CD4-positive, alpha-beta T cell treated with Interleukin-15 for 1 hour (primary cell): ENCODE measurements around the gene PDYN.
A peak's percentile ranks its signal among the peaks of the same experiment; 100 is the strongest.
"Not testable (repeated sequence)": the region's sequence is repeated elsewhere in the genome, so short reads cannot be mapped to it uniquely, and the experiment has no call there.

ENCODE experiments used
- DNase-seq: peaks from one replicate; pipeline ENCODE4 v3.0.0-alpha.2; 2020

The PDYN gene

DNA sequence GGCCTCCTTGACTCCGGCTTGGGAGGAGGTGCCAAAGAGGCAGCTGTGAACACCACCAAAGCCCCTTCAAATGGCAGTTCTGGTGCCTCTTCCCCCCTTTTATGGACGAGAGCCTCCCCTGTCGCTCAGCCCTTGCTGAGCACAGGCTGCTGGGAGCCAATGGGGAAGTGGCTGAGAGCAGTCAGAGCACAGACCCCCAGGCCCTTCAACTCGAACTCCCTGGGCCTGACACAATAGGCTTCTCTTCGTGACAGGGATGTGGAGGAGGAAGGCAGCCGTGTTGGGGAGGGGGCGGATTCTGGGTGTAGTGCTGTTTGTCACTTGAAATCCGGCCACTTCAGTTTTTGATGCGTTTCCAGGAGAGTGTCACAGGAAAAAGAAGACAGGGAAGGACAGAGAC is at the start of gene PDYN:
TSS of gene PDYN (minus strand) at position 73 of the 400 bp plus-strand sequence. CDS start 10,974 bp downstream, outside the sequence.
- DNase-seq, result no peak

DNA sequence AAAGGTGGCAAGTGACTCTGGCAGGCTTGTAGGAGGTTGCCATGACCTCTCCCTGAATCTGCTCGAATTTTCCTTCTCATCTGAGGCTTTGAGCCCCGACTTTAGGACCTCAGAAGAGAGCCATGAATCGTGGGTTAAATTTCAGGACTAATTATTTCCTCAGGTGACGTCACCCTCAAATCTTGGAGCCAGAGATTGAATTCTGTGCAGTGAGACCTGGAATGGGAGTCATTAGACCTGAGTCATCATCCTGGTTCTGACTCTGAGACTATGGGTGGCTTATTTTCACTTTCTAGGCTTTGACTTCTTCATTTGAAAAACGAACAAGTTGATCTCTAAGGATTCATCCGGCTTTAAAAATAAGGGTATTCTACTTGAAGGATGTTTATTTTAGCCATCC is 48.5 kb upstream of the PDYN start:
- no peak for DNase-seq

DNA sequence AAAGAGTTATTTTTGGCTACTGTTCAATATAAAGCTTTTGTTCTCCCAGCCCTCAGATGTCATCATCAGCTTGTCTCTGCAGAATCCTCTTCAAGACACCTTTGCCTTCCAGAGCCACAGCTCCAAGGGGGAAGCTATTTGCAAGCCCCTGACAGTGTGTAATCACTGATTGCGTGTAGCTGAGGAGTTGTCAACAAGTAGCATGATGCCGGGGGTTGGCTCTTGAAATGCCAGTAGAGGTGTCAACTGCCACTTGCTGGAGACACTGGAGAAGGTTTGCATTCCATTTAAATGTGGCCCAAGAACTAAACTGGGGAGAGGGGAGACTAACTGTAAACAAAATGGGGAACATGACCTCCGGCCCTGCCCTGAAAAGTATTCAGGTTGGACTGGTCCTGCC is 44.3 kb upstream of the PDYN start:
- DNase-seq, result no peak

DNA sequence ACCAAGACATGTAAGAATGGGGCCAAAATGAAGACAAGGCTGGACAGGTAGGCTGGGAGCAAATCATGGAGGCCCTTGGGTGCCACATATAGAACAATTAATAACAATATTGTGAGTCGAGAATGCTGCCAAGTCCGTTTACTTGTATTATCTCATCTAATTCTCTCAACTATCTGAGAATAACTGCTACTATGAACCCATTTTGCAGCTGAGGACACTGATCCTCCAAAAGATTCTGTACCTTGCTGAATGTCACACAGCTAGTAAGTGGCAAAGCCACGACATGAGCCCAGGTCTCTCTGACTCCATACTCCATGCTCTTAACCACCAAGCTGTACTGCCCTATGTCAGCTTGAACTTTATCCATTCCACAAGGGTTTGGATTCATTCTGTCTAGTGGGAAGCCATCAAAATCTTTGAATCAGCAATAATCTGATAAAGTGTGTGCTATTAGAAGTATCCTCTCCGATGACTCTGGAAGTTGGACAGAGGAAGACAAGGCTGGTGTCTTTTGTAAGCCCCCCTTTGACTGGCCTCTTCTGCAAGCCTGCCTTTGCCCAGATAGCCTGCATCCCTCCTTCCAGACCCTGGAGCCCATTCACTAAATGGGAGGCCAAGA is 43.5 kb upstream of the PDYN start:
- DNase-seq, result no peak

DNA sequence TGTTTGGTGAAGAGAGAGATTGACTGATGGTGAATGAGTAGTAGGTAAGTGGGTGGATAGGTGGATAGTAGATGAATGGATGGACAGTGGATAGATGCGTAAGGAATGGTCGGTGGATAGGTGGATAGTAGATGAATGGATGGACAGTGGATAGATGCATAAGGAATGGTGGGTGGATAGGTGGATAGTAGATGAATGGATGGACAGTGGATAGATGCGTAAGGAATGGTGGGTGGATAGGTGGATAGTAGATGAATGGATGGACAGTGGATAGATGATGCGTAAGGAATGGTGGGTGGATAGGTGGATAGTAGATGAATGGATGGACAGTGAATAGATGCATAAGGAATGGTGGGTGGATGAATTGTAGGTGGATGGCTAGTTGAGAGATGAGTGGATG is 42.5 kb upstream of the PDYN start:
- DNase-seq, result not testable (repeated sequence)

DNA sequence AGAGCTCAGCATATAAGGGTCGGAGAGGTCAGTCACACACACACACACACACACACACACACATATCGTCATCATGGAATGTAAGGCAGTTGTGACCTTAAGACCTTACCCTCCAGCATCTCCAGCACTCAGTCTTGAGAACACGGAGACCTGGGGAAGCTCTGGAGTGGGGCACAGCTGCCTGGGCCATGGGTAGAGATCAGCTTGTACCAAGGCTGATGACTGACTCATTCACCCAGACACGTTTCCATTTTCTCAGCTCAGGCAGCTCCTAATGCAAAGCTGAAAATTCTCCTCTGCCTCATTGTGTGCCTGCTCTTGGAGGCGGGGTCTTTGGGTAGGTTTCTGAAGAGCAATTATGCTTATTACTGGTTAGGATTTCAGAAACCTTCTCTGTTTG is 38.3 kb upstream of the PDYN start:
- DNase-seq, result no peak

DNA sequence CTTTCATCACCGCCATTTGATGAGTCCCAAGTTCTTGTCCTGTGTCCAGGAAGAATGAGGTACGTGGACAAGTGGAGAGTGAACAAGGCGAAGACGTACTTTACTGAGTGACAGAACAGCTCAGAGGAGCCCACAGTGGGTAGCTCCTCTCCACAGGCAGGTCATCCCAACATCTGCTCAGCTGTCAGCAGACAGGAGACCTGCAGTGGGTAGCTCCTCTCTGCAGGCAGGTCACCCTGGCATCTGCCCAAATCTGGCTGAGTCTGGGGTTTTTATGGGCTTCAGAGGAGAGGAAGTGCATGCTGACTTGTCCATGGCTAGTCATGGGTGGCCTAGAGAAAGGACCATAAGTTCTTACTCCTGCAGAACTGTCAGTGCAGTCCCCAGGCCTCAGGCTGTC is 32.7 kb upstream of the PDYN start:
- DNase-seq, result no peak

DNA sequence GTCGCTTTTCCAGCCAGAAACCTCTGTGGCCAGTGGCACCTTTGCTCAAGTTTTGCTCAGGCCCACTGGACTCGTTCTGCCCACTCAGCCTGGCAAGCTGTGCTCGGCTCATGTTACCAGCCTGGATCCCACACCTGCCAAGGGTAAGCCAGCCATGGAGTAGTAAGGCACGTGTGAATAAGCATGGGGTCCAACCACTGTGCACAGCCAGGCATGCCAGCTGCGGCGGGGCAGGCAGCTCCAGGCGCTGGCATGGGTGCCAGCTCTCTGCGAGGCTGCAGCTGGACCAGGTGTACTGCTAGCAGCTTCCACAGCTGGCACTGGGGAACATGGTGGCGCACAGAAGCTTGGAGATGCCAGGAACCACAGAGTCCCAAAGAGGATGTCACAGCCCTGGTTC is 32.1 kb upstream of the PDYN start:
- no peak for DNase-seq

DNA sequence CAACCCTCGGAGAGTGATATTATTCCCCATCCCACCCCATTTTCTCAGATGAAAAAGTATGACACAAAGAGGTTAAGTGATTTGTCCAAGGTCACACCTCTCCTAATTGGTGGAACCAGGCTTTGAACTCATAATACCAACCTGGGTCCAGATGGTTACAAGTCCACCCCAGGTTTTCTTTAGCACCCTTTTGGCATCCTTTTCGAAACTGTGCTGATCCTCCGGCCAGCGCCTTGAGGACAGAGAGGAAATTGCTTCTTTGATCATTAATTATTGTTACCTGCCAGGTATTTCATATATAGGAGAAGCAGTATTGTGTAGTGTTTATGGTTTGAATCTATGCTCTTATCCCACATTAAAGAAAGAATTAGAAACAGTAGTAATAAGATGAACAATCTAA is 29.3 kb upstream of the PDYN start:
- no peak for DNase-seq

DNA sequence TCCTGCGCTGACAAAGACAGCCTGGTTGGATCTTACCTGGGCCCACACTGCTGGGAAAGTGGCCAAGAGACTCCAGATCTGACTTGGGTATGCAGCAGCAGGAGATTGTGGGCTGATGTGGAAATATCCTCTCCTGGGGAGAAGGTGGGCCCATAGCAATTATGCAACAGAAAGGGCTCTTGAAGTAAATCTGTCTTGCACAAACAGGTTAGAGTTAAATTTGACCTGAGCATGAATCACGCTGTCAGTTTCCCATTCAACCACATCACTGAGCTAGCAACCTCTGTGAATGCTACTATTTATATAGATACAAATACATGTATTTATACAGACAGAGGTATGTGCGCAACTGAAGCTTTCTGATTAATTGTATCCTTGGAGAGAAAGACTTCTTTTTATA is 28.3 kb upstream of the PDYN start:
- no peak for DNase-seq

DNA sequence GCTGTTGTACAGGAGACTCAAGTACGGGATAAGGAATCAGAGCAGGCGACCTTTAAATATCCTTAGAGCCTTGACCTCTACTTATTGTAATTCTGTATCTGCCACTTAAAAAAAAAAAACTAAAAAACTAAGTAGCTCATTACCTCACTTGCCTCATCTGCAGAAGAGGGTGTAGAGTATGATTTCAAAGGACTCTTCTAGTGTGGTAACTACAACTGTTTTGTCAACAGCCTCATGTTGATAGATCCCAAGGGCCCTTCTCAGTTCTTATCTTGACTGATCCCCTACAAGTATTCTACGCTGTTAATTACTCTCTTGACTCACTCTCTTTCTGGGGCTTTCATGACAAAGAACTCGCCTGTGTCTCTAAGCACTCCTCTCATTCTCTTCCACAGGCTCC is 16.7 kb upstream of the PDYN start:
- no peak for DNase-seq

DNA sequence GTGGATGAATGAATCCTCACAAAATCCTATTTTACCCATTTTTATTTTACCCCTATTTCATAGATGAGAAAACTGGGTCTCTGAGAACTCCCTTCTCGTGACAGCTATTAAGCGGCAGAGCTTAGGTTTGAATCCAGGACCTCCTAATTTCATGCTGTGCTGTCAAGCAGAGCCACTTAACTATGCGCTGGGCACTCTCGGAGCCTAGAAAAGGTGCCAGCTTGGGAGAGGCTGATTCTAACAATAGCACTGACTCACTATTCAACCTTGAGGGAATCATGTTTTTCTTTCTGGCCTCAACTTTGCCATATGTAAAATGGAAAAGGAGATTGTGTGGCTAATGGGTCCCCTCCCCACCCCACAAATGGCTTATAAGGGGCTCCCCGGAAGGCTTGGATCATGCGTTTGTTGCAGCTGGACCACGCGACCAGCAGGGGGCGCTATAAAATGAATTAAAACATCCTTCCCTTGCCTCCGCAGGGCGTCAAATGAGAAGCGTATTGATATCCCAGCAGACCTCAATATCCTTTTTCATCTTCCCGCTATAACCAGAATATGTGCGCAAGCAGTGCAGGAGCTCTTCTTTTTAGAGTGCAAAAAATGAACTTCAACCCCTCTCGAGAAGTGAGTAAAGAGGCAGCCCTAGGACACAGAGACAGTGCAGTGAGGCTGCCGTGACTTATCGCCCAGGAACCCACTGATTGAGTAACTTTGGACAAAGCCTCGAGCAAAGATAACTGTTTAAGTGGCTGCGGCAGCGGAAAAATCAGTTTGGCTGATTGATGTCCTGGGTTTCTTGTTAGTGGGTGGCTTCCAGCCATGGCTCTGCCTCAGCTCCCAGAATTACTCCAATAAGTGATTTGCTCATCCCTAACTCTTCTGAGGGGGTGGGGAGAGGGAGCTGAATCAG is 12.8 kb upstream of the PDYN start:
- DNase-seq, result no peak

DNA sequence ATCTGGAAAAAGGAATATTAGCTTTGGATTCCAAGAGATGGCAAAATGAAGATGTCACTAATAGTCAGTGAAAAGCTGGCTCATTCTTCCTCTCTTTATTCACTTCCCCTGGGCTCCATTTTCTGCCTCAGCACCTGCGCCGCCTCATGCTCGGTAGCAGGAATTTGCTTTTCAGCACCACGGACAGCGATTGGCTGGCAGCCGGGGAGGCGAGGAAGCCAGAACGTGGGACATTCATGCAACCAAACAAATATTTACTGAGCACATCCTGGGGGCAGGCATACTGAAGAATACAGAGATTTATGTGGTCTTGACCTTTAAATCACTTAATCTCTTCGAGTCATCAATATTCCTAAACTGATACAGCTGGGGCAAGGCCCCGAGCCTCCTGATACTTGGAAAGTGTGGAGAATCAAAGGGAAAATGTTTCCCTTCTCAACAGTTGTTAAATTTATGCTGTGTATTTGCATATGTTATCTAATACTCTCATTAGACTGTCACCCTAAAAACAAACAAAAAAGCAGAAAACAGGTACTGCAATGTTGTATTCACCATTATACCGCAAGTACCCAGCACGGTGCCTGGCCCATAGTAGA is 12.1 kb upstream of the PDYN start:
- DNase-seq, result peak; percentile 49

DNA sequence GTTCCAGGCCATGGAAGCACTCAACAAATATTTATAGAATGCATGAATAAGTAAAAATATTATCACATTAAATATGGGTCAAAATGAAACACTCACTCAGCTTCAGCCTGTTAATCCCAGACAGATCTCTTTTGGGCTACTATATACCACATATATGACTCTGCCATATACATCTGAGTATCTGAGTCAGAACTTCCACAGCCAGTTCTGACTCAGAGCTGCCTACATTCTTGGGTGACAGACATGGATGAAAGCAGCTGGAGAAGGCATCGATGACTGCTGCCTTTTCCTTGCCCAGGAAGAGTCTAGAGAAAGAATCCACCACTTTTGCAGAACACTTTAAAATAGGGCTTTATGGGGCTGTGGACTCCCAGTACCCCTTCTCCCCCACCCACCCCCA is 11.5 kb upstream of the PDYN start:
- DNase-seq, result no peak

DNA sequence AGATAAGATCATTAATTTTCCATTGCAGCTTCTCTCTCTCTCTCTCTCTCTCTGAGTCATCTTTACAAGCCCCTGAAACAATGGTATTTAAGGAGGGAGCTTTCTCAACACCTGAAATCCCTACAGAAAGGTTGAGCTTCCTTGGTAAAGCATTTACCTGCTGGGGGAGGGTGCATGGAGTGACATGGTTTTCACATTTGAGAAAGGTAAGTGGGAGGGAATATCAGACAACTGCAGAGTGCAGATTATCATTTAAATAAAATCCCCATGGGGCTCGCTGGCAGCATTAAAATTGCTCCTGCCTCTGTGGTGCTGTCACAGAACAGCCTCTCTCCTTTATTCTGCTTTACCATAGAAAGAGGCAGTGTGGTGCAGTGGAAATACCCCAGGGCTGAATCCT is 10.3 kb upstream of the PDYN start:
- no peak for DNase-seq

DNA sequence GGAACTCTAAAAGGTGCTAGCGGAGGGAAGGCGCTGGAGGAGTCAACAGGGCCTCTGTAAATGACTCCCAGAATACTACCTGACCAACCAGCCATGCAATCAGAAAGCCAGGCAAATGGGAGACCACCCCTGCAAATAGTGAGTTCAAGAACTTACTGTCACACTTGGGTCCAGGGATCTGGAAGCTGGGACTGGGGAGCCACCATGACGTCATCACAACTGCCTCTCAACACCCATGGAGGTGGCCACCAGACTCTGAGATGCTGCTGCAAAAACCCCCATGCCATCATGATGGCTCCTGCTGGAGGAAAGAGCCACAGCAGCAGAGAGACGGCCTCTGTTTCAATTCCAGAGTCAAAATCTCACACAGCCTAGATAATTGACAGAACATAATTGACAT is 8.5 kb upstream of the PDYN start:
- no peak for DNase-seq

DNA sequence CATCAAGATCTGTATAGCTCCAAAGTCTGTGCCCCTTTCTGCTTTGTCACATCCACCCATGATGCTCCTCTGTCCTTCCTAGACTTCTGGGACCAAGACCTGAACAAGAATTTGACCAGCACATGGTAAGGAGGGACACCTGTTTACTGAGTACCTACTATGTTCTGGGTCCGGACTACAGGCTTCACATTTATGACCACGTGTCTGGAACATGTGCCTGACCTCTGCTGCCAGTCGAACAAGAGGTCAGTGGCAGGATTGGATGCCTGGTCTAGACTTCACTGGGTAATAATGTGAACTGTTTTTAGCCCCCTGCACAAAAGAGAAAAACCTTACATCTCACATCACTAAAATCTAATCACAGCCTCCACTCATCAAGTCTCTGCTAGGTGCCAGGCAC is 7.3 kb upstream of the PDYN start:
- no peak for DNase-seq

DNA sequence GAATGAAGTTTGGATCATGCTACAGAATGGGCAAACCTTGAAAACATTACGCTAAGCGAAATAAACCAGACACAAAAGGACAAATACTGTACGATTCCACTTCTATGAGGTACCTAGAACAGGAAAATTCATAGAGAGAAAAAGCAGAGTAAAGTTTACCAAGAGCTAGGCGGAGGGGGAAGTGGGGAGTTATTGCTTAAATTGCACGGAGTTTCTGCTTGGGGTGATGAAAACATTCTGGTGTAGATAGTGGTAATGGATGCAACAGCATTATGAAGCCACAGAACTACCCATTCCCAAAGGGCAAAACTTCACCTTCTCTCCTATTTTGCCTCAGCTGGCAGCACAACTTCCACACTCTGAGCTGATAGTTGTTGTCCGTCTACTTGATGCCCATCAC is 6.4 kb upstream of the PDYN start:
- no peak for DNase-seq

DNA sequence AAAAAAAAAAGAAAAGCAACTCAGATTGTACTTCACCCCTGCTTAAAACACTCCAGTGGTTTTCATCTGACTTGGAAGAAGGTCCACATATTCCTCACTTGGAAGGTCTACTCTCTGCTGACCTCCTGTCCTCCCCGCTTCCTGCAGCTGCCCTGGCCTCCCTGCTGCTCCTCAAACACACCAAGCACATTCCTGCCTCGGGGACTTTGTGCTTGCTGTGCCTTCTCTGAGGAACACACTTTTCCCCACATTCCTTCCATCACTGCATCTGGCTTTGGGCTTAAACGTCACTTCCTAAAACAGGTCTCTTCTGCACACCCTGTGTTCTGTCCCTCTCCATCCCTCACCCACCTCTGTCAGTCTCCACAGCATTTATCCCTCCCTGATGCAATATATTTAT is 4.9 kb upstream of the PDYN start:
- DNase-seq, result no peak

DNA sequence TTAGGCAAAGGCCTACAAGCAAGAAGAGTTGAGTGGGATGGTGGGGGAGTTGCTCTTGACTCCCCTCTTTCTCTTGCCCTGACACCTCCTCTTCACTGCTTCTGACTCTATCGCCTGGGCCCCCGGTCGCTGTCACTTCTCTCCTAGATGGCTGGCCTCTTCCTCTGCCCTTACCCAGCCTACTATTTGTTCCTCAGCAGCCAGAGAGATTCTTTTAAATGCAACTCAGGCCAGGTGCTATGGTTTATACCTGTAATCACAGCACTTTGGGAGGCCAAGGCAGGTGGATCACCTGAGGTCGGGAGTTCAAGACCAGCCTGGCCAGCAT is 4.3 kb upstream of the PDYN start:
- DNase-seq, result no peak

DNA sequence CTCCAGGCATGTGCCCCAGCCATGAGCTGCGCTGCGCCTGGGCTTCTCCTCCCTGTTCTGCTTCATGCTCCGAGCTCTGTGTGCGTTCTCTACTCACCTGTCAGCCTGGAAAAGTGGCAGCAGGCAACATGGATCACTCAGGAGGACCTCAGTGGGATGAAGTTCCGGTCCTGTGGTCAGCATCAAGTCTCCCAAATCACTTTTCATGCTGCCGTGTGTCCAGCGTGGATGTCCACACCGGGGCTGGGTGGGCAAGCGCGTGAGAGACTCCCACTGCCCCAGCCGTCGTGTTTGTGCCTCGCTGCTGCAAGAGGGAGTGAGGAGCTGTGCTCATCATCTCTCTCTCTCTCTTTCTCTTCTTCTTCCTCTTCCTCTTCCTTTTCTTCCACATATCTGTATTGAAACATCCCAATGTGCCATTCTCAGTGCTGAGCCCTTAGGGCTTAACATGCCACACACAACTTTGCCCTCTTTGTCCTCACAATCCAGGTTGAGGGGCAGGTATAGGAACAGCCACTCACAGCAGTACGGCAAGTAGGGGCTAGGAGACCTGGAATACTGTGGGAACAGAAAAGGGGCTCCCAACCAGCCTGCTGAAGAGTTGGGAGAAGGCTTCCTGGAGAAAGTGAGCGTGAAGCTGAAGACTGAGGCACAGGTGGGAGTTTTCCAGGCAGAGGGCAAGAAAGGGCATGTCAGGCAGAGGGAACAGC is 3.8 kb upstream of the PDYN start:
- DNase-seq, result no peak

DNA sequence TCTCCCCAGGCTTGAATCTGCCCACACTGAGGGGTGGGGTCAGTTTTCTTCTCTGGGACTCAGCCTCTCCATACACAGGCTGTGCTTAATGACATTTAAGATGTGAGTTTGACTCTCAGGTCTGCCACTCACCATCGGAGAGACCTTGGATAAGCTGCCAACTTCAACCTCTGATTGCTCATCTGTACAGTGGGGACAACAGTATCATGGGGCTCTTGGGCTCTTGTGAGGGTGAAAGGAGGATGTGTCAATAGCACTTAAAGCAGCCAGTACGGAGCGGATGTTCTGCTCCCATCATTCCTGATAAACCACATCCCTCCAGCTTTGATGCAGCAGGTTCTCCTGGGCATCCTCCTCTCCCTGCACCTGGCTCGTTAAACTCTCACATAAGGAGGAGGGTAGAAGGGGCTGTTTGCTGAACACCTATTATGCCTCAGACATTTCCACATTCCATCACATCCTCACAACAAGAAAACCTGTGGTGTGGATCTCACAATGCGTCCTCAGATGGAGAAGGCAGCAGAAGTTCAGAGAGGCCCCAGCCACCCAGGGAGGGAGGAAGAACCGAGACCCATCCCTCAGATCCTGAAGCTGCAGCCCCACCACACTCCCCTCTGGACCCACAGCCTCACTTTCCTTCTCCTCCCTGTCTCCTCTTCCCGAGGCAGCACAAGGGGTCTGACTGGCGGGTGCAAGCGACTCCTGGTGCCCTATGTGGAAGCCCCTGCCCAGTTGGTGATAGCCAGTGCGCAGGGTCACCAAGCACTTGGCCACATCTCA is 1.9 kb upstream of the PDYN start:
- no peak for DNase-seq

DNA sequence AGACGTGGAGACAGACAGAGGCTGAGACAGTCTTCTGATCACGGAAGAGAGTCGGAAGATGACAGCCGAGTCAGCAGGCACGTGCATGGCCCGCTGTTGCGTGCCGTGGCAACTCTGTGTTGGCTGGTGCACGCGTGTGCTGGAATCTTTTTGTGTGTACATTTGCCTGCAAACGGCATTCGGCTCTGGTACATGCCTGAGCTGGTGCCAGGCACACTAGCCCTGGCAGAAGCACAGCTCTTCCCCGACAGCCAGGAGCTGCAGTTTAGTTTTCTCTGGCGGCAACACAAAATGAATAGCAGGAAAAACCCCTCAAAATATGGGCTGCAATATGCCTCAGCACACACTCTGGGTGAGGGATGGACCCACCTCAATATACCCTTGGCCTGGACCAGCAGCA is 769 bp upstream of the PDYN start:
- DNase-seq, result no peak
